Transverse colon (tissue), 4 donors: ENCODE data around the gene CDYL. TPM values are rescaled to one million over a fixed set of nuclear protein-coding genes. Genes with fewer than 3 reads are reported as not detected.

Source experiments
- DNase-seq: peaks from one replicate; pipeline ENCODE4 v3.0.0-alpha.2; 2019
- H3K27ac ChIP-seq, 4 donors: fragments of 200-600 bp; sonication (generic); 2 replicates each; pipeline ENCODE4 v1.5.1; 2016 to 2018; ENCODE audit warnings: inconsistent platforms in 4 of 4
- H3K27me3 ChIP-seq: fragments of 200-600 bp; sonication (generic); 2 replicates; pipeline ENCODE4 v1.5.1; 2017; ENCODE audit warnings: inconsistent platforms
- H3K36me3 ChIP-seq, 4 donors: fragments of 200-600 bp; sonication (generic); 2 replicates each; pipeline ENCODE4 v1.5.1; 2017 to 2019; ENCODE audit warnings: inconsistent platforms in 4 of 4
- H3K4me1 ChIP-seq, 4 donors: fragments of 200-600 bp; sonication (generic); 2 replicates each; pipeline ENCODE4 v1.5.1; 2017 to 2020; ENCODE audit warnings: inconsistent platforms in 4 of 4
- H3K4me3 ChIP-seq, 4 donors: fragments of 200-600 bp; sonication (generic); 1 replicate in 1 of 4; 2 replicates in 3 of 4; pipeline versions ENCODE4 v1.5.1 to v1.6.1; 2017 to 2019; ENCODE audit warnings: inconsistent platforms in 4 of 4
- H3K9me3 ChIP-seq, 2 donors: fragments of 200-600 bp; sonication (generic); 2 replicates each; pipeline ENCODE4 v1.5.1; 2017 to 2019; ENCODE audit warnings: inconsistent platforms in 2 of 2
- EP300 ChIP-seq: sonication (generic); formaldehyde crosslinking; IDR thresholded peaks from one replicate; pipeline ENCODE4 v1.6.1; 2017; ENCODE audit warnings: antibody characterized with exemption, low read depth
- POLR2A ChIP-seq: fragments of 450-650 bp; IDR thresholded peaks from one replicate; pipeline ENCODE4 v1.6.1; 2016; ENCODE audit warnings: antibody characterized with exemption, mild to moderate bottlenecking, moderate library complexity
- POLR2AphosphoS5 ChIP-seq, 3 donors: sonication (generic); formaldehyde crosslinking; IDR thresholded peaks; one replicate each; pipeline ENCODE4 v1.6.1; 2016; ENCODE audit warnings: antibody characterized with exemption in 3 of 3
- WGBS, 2 donors: methylation state at CpG; one replicate each; pipeline ENCODE4 v1.1.5; 2018; ENCODE audit warnings: low coverage in 1 of 2; 5-methylcytosine and 5-hydroxymethylcytosine counted together
- in situ Hi-C, 4 donors: fragments of 200-750 bp; cut with MboI; loops; one replicate each; pipeline versions ENCODE4 v1.15.0 to v1.15.1; 2017; ENCODE audit warnings: low sequenced_read_pairs in 3 of 4, low pct_ligation_motif_present in 1 of 4, low pct_unique_long_range_greater_than_20kb in 1 of 4
- intact Hi-C: fragments of 100-400 bp; cut with DNase I; formaldehyde crosslinking; loops from one replicate; pipeline ENCODE4 v1.15.1; 2023; ENCODE audit warnings: low total_unique reads
- total RNA-seq, 4 donors: library from RNA; depleted of rRNA; stranded (reverse); fragments of >200 nt; gene quantifications; one replicate each; pipeline ENCODE4 v1.1.0, GENCODE V29; 2016
- TF ChIP-seq, protein P1 (sequence below), 5 experiments: fragments of 200-600 bp in 3 of 5; fragments of 450-650 bp in 2 of 5; sonication (generic) in 3 of 5; IDR thresholded peaks; 1 replicate in 2 of 5; 2 replicates in 3 of 5; pipeline ENCODE4 v1.5.1; 2016 to 2017; ENCODE audit warnings: antibody characterized with exemption in 5 of 5, inconsistent platforms in 3 of 5, mild to moderate bottlenecking in 2 of 5, moderate library complexity in 1 of 5

CDYL gene, protein sequence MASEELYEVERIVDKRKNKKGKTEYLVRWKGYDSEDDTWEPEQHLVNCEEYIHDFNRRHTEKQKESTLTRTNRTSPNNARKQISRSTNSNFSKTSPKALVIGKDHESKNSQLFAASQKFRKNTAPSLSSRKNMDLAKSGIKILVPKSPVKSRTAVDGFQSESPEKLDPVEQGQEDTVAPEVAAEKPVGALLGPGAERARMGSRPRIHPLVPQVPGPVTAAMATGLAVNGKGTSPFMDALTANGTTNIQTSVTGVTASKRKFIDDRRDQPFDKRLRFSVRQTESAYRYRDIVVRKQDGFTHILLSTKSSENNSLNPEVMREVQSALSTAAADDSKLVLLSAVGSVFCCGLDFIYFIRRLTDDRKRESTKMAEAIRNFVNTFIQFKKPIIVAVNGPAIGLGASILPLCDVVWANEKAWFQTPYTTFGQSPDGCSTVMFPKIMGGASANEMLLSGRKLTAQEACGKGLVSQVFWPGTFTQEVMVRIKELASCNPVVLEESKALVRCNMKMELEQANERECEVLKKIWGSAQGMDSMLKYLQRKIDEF
- 10 to 100 TPM; 23.6 to 40.8 (median 30.0) TPM for total RNA-seq

DNA sequence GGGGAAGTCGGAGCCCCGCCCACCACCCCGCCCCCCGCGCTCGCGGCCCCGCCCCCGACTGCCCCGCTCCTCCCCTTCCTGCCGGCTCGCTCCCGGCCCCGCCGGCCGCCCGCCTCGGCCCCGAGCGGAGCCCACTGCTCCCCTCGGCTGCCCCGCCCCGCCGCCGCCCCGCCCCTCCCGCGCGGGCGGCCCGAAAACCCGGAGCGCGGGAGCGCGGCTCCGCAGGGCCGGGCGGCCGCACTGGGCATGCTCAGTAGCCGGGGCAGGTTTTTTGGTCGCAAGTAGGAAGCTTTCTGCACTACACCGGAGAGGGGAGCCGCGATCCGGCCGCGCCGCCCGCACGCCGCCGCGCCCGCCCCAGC is at the start of gene CDYL:
Gene CDYL, plus strand, starts transcription at position 274 of the 362 bp plus-strand sequence. CDS start 380 bp downstream, outside the sequence.
- Histone ChIP-seq H3K36me3 (no peaks in the 10 kb centered on the region), H3K4me3 (peak within 1 kb of the TSS; percentile 61 to 87 (median 74)), H3K9me3 (no peaks in the 10 kb centered on the region), H3K27ac (peak within 1 kb of the TSS; percentile 90 to 93 (median 92)), H3K4me1 (peaks cover 10 to 27% (median 18%) of the 10 kb centered on the region in 4 donors), H3K27me3 (no peaks in the 10 kb centered on the region)
- TF ChIP-seq EP300 = no peak
- TF ChIP-seq POLR2A = no peak
- TF ChIP-seq, protein P1, sequence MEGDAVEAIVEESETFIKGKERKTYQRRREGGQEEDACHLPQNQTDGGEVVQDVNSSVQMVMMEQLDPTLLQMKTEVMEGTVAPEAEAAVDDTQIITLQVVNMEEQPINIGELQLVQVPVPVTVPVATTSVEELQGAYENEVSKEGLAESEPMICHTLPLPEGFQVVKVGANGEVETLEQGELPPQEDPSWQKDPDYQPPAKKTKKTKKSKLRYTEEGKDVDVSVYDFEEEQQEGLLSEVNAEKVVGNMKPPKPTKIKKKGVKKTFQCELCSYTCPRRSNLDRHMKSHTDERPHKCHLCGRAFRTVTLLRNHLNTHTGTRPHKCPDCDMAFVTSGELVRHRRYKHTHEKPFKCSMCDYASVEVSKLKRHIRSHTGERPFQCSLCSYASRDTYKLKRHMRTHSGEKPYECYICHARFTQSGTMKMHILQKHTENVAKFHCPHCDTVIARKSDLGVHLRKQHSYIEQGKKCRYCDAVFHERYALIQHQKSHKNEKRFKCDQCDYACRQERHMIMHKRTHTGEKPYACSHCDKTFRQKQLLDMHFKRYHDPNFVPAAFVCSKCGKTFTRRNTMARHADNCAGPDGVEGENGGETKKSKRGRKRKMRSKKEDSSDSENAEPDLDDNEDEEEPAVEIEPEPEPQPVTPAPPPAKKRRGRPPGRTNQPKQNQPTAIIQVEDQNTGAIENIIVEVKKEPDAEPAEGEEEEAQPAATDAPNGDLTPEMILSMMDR (IDR thresholded peaks at IDR 0.05) = no peak
- peak; percentile 51 to 67 (median 61) for TF ChIP-seq POLR2AphosphoS5 (IDR thresholded peaks at IDR 0.05)
- no CpG with 5 or more reads among the region's 55 CpGs for WGBS, 2 donors
- peak; percentile 92 for DNase-seq
- in situ Hi-C loops = loop anchor here in 1 of 4 donors (25.0 kb wide), 1 partner anchor 464 kb away; no protein-coding TSS in a partner anchor
- intact Hi-C loops = loop anchor here (1.0 kb wide), 1 partner anchor 129 kb away; no protein-coding TSS in a partner anchor

DNA sequence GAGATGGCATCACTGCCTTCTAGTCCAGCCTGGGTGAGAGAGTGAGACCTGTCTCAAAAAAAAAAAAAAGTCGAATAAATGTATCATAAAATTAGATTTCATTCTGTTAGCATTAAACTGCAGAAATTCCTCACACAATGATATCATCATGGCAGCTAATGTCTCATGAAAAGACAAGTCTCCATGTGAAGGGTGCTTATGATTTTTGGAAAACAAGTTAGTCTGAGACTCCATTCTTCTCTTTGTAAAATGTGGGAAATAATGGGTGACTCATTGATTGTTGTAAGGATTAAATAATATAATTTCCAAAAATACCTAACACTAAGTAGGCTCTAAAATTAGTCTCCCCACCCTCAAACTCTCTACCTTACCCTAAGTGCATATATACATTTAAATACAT is 49.6 kb upstream of the CDYL start:
- H3K27ac ChIP-seq = no peak overlapping the region
- H3K27me3 ChIP-seq = no peaks in the 10 kb centered on the region
- peaks cover 4 to 18% (median 8%) of the 10 kb centered on the region in 4 donors for H3K4me1 ChIP-seq
- no peak for TF ChIP-seq EP300
- TF ChIP-seq POLR2A = no peak
- TF ChIP-seq POLR2AphosphoS5 (IDR thresholded peaks at IDR 0.05) = no peak
- TF ChIP-seq, protein P1 (IDR thresholded peaks at IDR 0.05) = no peak
- no peaks in the 10 kb centered on the region for H3K36me3 ChIP-seq
- H3K4me3 ChIP-seq = no peak overlapping the region
- 56 to 78% methylated on average over 1 of the region's 1 CpG for WGBS, 2 donors
- no peaks in the 10 kb centered on the region for H3K9me3 ChIP-seq
- intact Hi-C loops (no loop called here), in situ Hi-C loops (no loop called here)
- no peak for DNase-seq

- DNase-seq = no peak
- H3K36me3 ChIP-seq = no peaks in the 10 kb centered on the region
- H3K27me3 ChIP-seq = no peaks in the 10 kb centered on the region
- H3K4me1 ChIP-seq = peaks cover 4 to 18% (median 8%) of the 10 kb centered on the region in 4 donors
- TF ChIP-seq, protein P1 (IDR thresholded peaks at IDR 0.05) = no peak
- TF ChIP-seq POLR2AphosphoS5 (IDR thresholded peaks at IDR 0.05) = no peak
- TF ChIP-seq EP300 = no peak
- no peak for TF ChIP-seq POLR2A
- intact Hi-C loops (no loop called here), in situ Hi-C loops (no loop called here)
- no peak overlapping the region for H3K4me3 ChIP-seq
- no peaks in the 10 kb centered on the region for H3K9me3 ChIP-seq
- H3K27ac ChIP-seq = no peak overlapping the region
Observed at GRCh38 chr6:4727217-4727616, 49.0 kb upstream of the CDYL start.

DNA sequence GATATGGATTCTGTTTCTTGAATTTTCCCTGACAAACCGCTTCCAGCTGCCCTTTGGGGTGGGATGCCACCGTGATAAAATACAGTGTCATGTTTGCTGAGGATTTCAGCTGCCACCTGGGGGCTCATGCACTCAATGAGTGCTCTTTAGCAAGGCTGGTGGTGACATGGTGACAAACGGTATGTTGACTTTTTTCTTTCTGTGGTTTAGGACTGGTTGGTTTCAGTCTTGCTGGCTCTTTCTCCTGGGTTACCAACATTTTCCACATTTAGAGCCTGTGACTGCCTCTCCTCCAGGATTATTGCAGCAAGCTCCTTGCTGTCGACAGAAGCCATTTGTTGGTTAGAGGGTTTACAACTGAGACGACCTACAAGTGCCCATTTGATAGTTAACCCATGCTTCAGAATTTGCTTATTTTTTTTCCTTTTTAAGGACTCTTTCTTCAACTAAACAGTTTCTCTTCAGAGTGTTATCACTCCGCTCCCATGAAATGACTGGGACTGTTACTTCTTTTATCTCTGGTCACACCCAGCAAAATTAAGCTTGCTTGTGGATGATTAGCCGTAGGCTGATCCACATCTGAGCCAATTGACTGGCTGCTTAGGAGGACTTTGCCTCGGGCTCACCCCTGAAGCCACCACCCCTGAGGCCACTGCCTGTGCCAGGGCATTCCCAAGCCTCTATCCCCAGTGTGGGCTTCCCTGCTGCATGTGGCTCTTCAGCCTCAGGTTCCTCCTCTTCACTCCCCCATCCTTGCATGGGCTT is 48.4 kb upstream of the CDYL start:
- H3K36me3 ChIP-seq = no peaks in the 10 kb centered on the region
- 27 to 30% methylated on average over 5 to 8 of the region's 8 CpGs for WGBS, 2 donors
- H3K9me3 ChIP-seq = no peaks in the 10 kb centered on the region
- H3K27me3 ChIP-seq = no peaks in the 10 kb centered on the region
- peak overlapping the region in 1 of 4 donors; percentile 19 for H3K27ac ChIP-seq
- DNase-seq = peak; percentile 63
- H3K4me1 ChIP-seq = peaks cover 4 to 18% (median 8%) of the 10 kb centered on the region in 4 donors
- TF ChIP-seq POLR2AphosphoS5 (IDR thresholded peaks at IDR 0.05) (no peak), POLR2A (no peak), EP300 (no peak)
- TF ChIP-seq, protein P1 (IDR thresholded peaks at IDR 0.05) = no peak
- intact Hi-C loops = no loop called here
- no peak overlapping the region for H3K4me3 ChIP-seq
- in situ Hi-C loops = no loop called here
